Muscle layer of colon (tissue), 2 donors: Measurements from ENCODE around the gene MRGPRD.

ENCODE experiments used
- H3K27ac ChIP-seq: one replicate; pipeline ENCODE4 v1.7.0; 2013; ENCODE audit warnings: low read depth, mild to moderate bottlenecking, low read length, moderate library complexity
- H3K27me3 ChIP-seq, 2 donors: one replicate each; pipeline ENCODE4 v1.7.0; 2013; ENCODE audit warnings: low read length in 2 of 2, mild to moderate bottlenecking in 2 of 2; ENCODE audit not compliant: insufficient read depth in 2 of 2, control insufficient read depth in 1 of 2
- H3K36me3 ChIP-seq: one replicate; pipeline ENCODE4 v1.7.0; 2013; ENCODE audit warnings: mild to moderate bottlenecking, low read length; ENCODE audit not compliant: insufficient read depth
- H3K4me1 ChIP-seq: one replicate; pipeline ENCODE4 v1.7.0; 2013; ENCODE audit warnings: mild to moderate bottlenecking, low read length; ENCODE audit not compliant: insufficient read depth
- H3K4me3 ChIP-seq, 2 donors: one replicate each; pipeline ENCODE4 v1.7.0; 2013; ENCODE audit warnings: low read length in 2 of 2, low read depth in 1 of 2, mild to moderate bottlenecking in 1 of 2, moderate library complexity in 1 of 2
- H3K9ac ChIP-seq: one replicate; pipeline ENCODE4 v1.7.0; 2013; ENCODE audit warnings: low read length
- H3K9me3 ChIP-seq: one replicate; pipeline ENCODE4 v1.7.0; 2013; ENCODE audit warnings: mild to moderate bottlenecking, low read length
- donor health status: abdominal sarcoma.
- donor health status: Adenocarcinoma of cecum.

The MRGPRD gene

GRCh38 chr11:69012092-69013008 lies 31.6 kb upstream of the MRGPRD start:
- peak overlapping the region; percentile 99 for H3K27ac ChIP-seq
- no peaks in the 10 kb centered on the region for H3K9me3 ChIP-seq
- H3K4me3 ChIP-seq: peak overlapping the region; percentile 89 to 96
- H3K27me3 ChIP-seq: no peaks in the 10 kb centered on the region
- peak overlapping the region; percentile 82 for H3K9ac ChIP-seq
- peaks cover 34% of the 10 kb centered on the region for H3K36me3 ChIP-seq
- H3K4me1 ChIP-seq: peaks cover 52% of the 10 kb centered on the region

GRCh38 chr11:69011624-69012091 lies 30.9 kb upstream of the MRGPRD start:
- H3K9ac ChIP-seq: peak overlapping the region; percentile 82
- H3K9me3 ChIP-seq: no peaks in the 10 kb centered on the region
- peaks cover 40% of the 10 kb centered on the region for H3K36me3 ChIP-seq
- peak overlapping the region; percentile 99 for H3K27ac ChIP-seq
- peaks cover 59% of the 10 kb centered on the region for H3K4me1 ChIP-seq
- H3K27me3 ChIP-seq: no peaks in the 10 kb centered on the region
- peak overlapping the region; percentile 89 to 96 for H3K4me3 ChIP-seq

DNA sequence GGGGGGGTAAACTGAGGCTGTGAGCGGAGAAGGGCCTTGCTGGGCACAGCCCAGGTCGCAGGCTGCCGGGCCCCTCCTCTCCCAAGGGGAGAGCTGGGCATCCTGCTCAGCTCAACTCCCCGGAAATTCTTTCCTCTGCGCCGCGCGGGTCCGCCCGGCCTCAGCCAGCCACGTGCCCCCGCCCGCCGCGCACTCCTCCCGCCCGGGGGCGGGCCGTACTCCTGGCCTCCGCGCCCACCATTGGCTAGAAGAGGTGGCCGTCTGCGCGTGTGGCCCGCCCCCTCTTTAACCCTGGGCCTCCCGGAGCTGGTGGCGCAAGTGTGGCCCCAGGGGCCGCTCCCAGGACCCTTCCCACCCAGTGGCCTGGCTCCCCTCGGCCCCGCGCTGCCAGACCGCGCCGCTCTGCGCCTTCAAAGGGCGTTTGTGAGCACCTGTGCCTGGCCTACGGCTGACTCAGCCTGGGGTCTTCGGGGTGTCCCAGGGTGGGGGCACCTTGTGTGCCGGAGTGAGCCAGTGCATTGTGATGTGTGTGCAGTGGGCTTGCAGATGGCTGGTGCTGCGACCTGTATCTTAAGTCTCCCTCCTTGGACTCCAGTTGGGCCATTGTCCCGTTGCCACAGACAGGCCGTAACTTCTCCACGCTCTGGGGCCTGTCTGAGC lies 30.3 kb upstream of the MRGPRD start:
- H3K36me3 ChIP-seq: peaks cover 42% of the 10 kb centered on the region
- H3K4me3 ChIP-seq: peak overlapping the region; percentile 89 to 96
- peak overlapping the region; percentile 99 for H3K27ac ChIP-seq
- H3K27me3 ChIP-seq: no peaks in the 10 kb centered on the region
- H3K9ac ChIP-seq: peak overlapping the region; percentile 100
- no peaks in the 10 kb centered on the region for H3K9me3 ChIP-seq
- H3K4me1 ChIP-seq: peaks cover 65% of the 10 kb centered on the region

DNA sequence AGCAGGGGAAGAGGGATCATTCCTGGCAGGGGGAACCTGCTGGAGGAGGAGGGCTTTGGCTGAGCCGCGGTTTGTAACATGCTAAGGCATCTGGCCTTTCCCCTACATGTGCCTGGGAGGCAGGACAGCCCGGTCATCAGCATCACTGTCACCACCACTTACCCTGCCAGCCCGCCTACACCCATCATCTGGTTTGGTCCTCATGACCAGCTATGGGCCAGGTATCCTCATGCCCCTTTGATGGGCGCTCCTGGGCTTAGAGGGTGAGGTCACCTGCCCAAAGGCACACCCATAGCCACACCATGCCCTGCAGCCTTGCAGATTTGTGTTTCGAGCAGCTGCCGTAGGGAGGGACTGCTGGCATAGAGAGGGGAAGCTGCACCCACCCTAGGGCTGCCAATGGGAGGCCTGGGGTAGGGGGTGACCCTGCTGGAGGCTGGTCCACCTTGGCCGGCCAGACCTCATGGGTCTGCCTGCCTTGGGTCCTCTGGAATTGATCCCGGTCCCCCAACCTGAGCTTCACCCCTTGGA lies 29.6 kb upstream of the MRGPRD start:
- Histone ChIP-seq H3K4me1 (peaks cover 69% of the 10 kb centered on the region), H3K4me3 (peak overlapping the region; percentile 62 to 96), H3K27ac (peak overlapping the region; percentile 99), H3K27me3 (no peaks in the 10 kb centered on the region), H3K9me3 (no peaks in the 10 kb centered on the region), H3K36me3 (peaks cover 49% of the 10 kb centered on the region), H3K9ac (peak overlapping the region; percentile 100)

- H3K27ac ChIP-seq: peak overlapping the region; percentile 99
- H3K36me3 ChIP-seq: peaks cover 57% of the 10 kb centered on the region
- H3K27me3 ChIP-seq: no peaks in the 10 kb centered on the region
- H3K9ac ChIP-seq: peak overlapping the region; percentile 100
- no peaks in the 10 kb centered on the region for H3K9me3 ChIP-seq
- H3K4me1 ChIP-seq: peaks cover 69% of the 10 kb centered on the region
- peak overlapping the region; percentile 62 to 96 for H3K4me3 ChIP-seq
Measured at GRCh38 chr11:69009441-69010211, 28.8 kb upstream of the MRGPRD start.

- peak overlapping the region; percentile 99 for H3K27ac ChIP-seq
- H3K36me3 ChIP-seq: peaks cover 64% of the 10 kb centered on the region
- H3K27me3 ChIP-seq: no peaks in the 10 kb centered on the region
- H3K4me1 ChIP-seq: peaks cover 69% of the 10 kb centered on the region
- no peaks in the 10 kb centered on the region for H3K9me3 ChIP-seq
- peak overlapping the region; percentile 100 for H3K9ac ChIP-seq
- peak overlapping the region in 1 of 2 donors; percentile 96 for H3K4me3 ChIP-seq
Measured at GRCh38 chr11:69008737-69009440, 28.1 kb upstream of the MRGPRD start.

- peaks cover 73% of the 10 kb centered on the region for H3K36me3 ChIP-seq
- no peaks in the 10 kb centered on the region for H3K27me3 ChIP-seq
- peak overlapping the region in 1 of 2 donors; percentile 96 for H3K4me3 ChIP-seq
Measured at GRCh38 chr11:69007975-69008381, 27.2 kb upstream of the MRGPRD start.

GRCh38 chr11:69006816-69007215 lies 26.0 kb upstream of the MRGPRD start:
- no peaks in the 10 kb centered on the region for H3K9me3 ChIP-seq

More at GRCh38 chr11:69007975-69008381, 27.2 kb upstream of the MRGPRD start:
- Histone ChIP-seq H3K27ac (peak overlapping the region; percentile 99), H3K9me3 (no peaks in the 10 kb centered on the region), H3K4me1 (peaks cover 77% of the 10 kb centered on the region), H3K9ac (peak overlapping the region; percentile 70)

GRCh38 chr11:69005631-69006368 lies 25.0 kb upstream of the MRGPRD start:
- Histone ChIP-seq H3K36me3 (peaks cover 76% of the 10 kb centered on the region), H3K27me3 (no peaks in the 10 kb centered on the region), H3K9me3 (no peaks in the 10 kb centered on the region), H3K4me1 (peaks cover 99% of the 10 kb centered on the region), H3K27ac (peak overlapping the region; percentile 81), H3K9ac (no peak overlapping the region), H3K4me3 (no peak overlapping the region)

More at GRCh38 chr11:69006816-69007215, 26.0 kb upstream of the MRGPRD start:
- Histone ChIP-seq H3K36me3 (peaks cover 76% of the 10 kb centered on the region), H3K4me1 (peaks cover 89% of the 10 kb centered on the region), H3K9ac (no peak overlapping the region), H3K27me3 (no peaks in the 10 kb centered on the region), H3K4me3 (no peak overlapping the region), H3K27ac (peak overlapping the region; percentile 21)

- H3K4me3 ChIP-seq: no peak overlapping the region
- H3K9me3 ChIP-seq: no peaks in the 10 kb centered on the region
- no peaks in the 10 kb centered on the region for H3K27me3 ChIP-seq
- H3K9ac ChIP-seq: peak overlapping the region; percentile 53
- peak overlapping the region; percentile 81 for H3K27ac ChIP-seq
- peaks cover 99% of the 10 kb centered on the region for H3K4me1 ChIP-seq
- H3K36me3 ChIP-seq: peaks cover 70% of the 10 kb centered on the region
Measured at GRCh38 chr11:69005183-69005630, 24.4 kb upstream of the MRGPRD start.
